ENCODE data around the gene SLC17A5.
"Not testable (repeated sequence)": the region's sequence is repeated elsewhere in the genome, so short reads cannot be mapped to it uniquely, and the experiment has no call there.

SLC17A5 gene

DNA sequence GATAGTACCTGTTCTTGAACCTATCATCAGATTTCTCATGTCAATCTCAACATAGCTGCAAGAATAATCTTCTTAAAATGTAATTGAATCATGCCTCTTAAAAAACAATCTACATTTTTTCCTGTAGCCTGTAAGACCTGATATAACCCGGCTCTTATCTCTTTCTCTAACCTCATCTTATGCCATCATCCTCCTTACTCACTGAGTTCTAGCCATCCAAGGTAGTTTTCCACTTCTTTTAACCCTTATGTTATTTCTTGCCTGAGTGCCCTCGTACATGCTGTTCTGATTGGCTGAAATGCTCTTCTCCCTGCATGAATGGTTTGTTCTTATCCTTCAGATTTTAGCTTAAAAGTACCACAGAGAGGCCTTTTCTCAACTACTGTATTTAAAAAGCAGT is 16.4 kb downstream of the SLC17A5 start:
- TF ChIP-seq CTCF (conservative IDR thresholded peaks at IDR 0.05; ENCODE audit: low read depth, low read length): no peak
- H3K4me3 ChIP-seq (ENCODE audit: low read length): no peak overlapping the region
- DNase-seq (ENCODE audit: low read depth): no peak

GRCh38 chr6:73636048-73636447 is 17.7 kb downstream of the SLC17A5 start:
- no peak for TF ChIP-seq CTCF (conservative IDR thresholded peaks at IDR 0.05; ENCODE audit: low read depth, low read length)
- no peak for DNase-seq (ENCODE audit: low read depth)
- no peak overlapping the region for H3K4me3 ChIP-seq (ENCODE audit: low read length)

DNA sequence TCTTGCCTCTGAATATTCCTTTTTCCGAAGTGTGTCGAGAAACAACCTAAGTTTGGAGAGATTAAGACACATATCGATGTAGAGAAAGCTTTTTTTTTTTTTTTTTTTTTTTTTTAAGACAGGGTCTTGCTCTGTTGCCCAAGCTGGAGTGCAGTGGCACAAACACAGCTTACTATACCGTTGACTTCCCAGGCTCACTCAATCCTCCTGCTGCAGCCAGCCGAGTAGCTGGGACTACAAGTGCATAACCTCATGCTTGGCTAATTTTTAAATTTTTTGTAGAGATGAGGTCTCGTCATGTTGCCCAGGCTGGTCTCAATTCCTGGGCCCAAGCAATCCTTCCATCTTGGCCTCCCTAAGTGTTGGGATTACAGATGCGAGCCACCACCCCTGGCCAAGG is 21.4 kb downstream of the SLC17A5 start:
- H3K4me3 ChIP-seq (ENCODE audit: low read length): no peak overlapping the region
- no peak for DNase-seq (ENCODE audit: low read depth)
- TF ChIP-seq CTCF (conservative IDR thresholded peaks at IDR 0.05; ENCODE audit: low read depth, low read length): no peak

GRCh38 chr6:73631849-73632248 is 21.9 kb downstream of the SLC17A5 start:
- no peak for TF ChIP-seq CTCF (conservative IDR thresholded peaks at IDR 0.05; ENCODE audit: low read depth, low read length)
- peak; percentile 22 for DNase-seq (ENCODE audit: low read depth)
- H3K4me3 ChIP-seq (ENCODE audit: low read length): no peak overlapping the region

DNA sequence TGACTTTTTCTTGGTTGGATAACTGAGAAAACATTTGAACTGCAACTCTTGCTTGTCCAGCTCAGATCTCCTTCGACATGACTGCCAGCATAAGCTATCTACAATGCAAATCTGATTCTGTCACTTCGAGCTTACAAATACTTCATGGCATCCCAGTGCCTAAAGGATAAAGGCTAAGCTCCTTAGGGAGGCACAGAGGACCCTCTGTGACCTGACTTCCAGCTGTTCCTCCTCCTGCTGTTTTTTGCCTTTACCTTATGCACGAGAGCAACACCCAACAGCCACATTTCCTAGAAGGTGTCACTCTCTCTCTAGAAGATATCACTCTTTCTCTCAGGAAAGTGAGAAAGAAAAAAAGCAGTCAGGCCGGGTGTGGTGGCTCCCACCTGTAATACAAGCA is 23.4 kb downstream of the SLC17A5 start:
- DNase-seq (ENCODE audit: low read depth): no peak
- TF ChIP-seq CTCF (conservative IDR thresholded peaks at IDR 0.05; ENCODE audit: low read depth, low read length): no peak
- no peak overlapping the region for H3K4me3 ChIP-seq (ENCODE audit: low read length)

GRCh38 chr6:73624896-73625295 is 28.9 kb downstream of the SLC17A5 start:
- TF ChIP-seq CTCF (conservative IDR thresholded peaks at IDR 0.05; ENCODE audit: low read depth, low read length): no peak
- DNase-seq (ENCODE audit: low read depth): no peak
- no peak overlapping the region for H3K4me3 ChIP-seq (ENCODE audit: low read length)

DNA sequence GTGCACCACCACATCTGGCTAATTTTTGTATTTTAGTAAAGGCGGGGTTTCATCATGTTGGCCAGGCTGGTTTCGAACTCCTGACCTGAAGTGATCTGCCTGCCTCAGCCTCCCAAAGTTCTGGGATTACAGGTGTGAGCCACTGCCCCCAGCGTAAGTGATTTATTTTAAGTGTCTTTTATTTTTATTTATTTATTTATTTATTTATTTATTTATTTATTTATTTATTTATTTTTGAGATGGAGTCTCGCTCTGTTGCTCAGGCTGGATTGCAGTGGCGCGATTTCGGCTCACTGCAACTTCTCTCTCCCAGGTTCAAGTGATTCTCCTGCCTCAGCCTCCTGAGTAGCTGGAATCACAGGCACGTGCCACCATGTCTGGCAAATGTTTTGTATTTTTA is 30.3 kb downstream of the SLC17A5 start:
- DNase-seq (ENCODE audit: low read depth); H3K4me3 ChIP-seq (ENCODE audit: low read length): not testable (repeated sequence)

GRCh38 chr6:73618082-73618481 is 35.7 kb downstream of the SLC17A5 start:
- not testable (repeated sequence) for DNase-seq (ENCODE audit: low read depth); H3K4me3 ChIP-seq (ENCODE audit: low read length)
